ENCODE results near the gene RPA1. TPM values are rescaled to one million over a fixed set of nuclear protein-coding genes. Genes with fewer than 3 reads are reported as not detected.
"Not testable (repeated sequence)": the region's sequence is repeated elsewhere in the genome, so short reads cannot be mapped to it uniquely, and the experiment has no call there.

RPA1 gene
- total and polyA plus RNA-seq, 4 donors = 9.2 to 29.5 (median 11.9) TPM

- TF ChIP-seq REST (IDR thresholded peaks at IDR 0.05) (no peak), RAD21 (IDR thresholded peaks at IDR 0.05) (peak; percentile 14 to 43)
Measured at GRCh38 chr17:1852327-1852726, 22.5 kb downstream of the RPA1 start (continued).

DNA sequence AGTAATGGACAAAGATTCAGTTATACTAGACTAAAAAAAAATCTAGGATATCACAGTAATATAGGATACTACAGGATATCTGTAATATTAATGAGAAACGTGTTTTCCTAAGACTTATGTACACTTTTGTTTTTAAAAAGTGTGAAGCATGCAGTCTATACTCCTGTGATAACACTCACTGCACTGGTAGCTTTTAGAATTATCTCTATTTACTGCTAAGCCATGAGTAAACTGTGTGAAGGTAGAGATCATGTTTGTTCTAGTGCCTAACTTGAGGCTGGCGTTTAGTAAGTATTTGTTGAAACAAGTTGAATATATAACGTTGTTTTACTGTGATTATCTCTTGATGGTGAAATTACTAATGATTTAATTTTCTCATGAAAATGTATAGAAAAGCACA lies 23.9 kb downstream of the RPA1 start:
- TF ChIP-seq GABPA (IDR thresholded peaks at IDR 0.05 in 1 of 2, conservative IDR thresholded peaks at IDR 0.05 in 1 of 2) (no peak), EGR1 (IDR thresholded peaks at IDR 0.05; ENCODE audit: low read depth in 2 of 2) (no peak), REST (IDR thresholded peaks at IDR 0.05) (no peak), RAD21 (IDR thresholded peaks at IDR 0.05) (no peak), RXRA (IDR thresholded peaks at IDR 0.05) (no peak), HNF4A (conservative IDR thresholded peaks at IDR 0.05) (no peak), YY1 (IDR thresholded peaks at IDR 0.05) (no peak), JUND (IDR thresholded peaks at IDR 0.05) (no peak), CTCF (IDR thresholded peaks at IDR 0.05; ENCODE audit: low read depth, low read length, missing input control) (no peak), MAX (IDR thresholded peaks at IDR 0.05) (no peak), NR2F2 (IDR thresholded peaks at IDR 0.05) (no peak), HNF4G (IDR thresholded peaks at IDR 0.05) (no peak), SP1 (IDR thresholded peaks at IDR 0.05) (no peak), TAF1 (conservative IDR thresholded peaks at IDR 0.05) (no peak)
- TF ChIP-seq, protein P1, sequence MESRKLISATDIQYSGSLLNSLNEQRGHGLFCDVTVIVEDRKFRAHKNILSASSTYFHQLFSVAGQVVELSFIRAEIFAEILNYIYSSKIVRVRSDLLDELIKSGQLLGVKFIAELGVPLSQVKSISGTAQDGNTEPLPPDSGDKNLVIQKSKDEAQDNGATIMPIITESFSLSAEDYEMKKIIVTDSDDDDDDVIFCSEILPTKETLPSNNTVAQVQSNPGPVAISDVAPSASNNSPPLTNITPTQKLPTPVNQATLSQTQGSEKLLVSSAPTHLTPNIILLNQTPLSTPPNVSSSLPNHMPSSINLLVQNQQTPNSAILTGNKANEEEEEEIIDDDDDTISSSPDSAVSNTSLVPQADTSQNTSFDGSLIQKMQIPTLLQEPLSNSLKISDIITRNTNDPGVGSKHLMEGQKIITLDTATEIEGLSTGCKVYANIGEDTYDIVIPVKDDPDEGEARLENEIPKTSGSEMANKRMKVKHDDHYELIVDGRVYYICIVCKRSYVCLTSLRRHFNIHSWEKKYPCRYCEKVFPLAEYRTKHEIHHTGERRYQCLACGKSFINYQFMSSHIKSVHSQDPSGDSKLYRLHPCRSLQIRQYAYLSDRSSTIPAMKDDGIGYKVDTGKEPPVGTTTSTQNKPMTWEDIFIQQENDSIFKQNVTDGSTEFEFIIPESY (IDR thresholded peaks at IDR 0.05) = no peak
- H3K4me1 ChIP-seq (ENCODE audit: control insufficient read depth in 4 of 4, insufficient read depth in 4 of 4, low read length in 3 of 4) = peaks cover 0 to 8% (median under 1%) of the 10 kb centered on the region in 4 donors
- no peak overlapping the region for H3K4me3 ChIP-seq (ENCODE audit: low read depth in 1 of 3, low read length in 3 of 3)
- DNase-seq (ENCODE audit: low spot score) = no peak
- no peaks in the 10 kb centered on the region for H3K9me3 ChIP-seq (ENCODE audit: control insufficient read depth in 4 of 4, low read length in 3 of 4)
- H3K36me3 ChIP-seq (ENCODE audit: control insufficient read depth in 4 of 4, insufficient read depth in 3 of 4, low read depth in 1 of 4, low read length in 3 of 4) = peaks cover 0 to 18% (median 14%) of the 10 kb centered on the region in 4 donors
- WGBS = 54% methylated on average over 3 of the region's 3 CpGs
- no peak overlapping the region for H3K9ac ChIP-seq (ENCODE audit: low read depth in 1 of 2, low read length in 2 of 2)
- no peaks in the 10 kb centered on the region for H3K27me3 ChIP-seq (ENCODE audit: control insufficient read depth in 4 of 4, insufficient read depth in 4 of 4, low read length in 3 of 4)
- no peak overlapping the region for H3K27ac ChIP-seq (ENCODE audit: low read depth in 1 of 2, low read length in 2 of 2)

- H3K27ac ChIP-seq (ENCODE audit: low read depth in 1 of 2, low read length in 2 of 2); H3K4me3 ChIP-seq (ENCODE audit: low read depth in 1 of 3, low read length in 3 of 3); H3K9me3 ChIP-seq (ENCODE audit: control insufficient read depth in 4 of 4, low read length in 3 of 4); DNase-seq (ENCODE audit: low spot score); H3K9ac ChIP-seq (ENCODE audit: low read depth in 1 of 2, low read length in 2 of 2); H3K27me3 ChIP-seq (ENCODE audit: control insufficient read depth in 4 of 4, insufficient read depth in 4 of 4, low read length in 3 of 4); H3K4me1 ChIP-seq (ENCODE audit: control insufficient read depth in 4 of 4, insufficient read depth in 4 of 4, low read length in 3 of 4): not testable (repeated sequence)
- WGBS = 96% methylated on average over 8 of the region's 8 CpGs
- H3K36me3 ChIP-seq (ENCODE audit: control insufficient read depth in 4 of 4, insufficient read depth in 3 of 4, low read depth in 1 of 4, low read length in 3 of 4) = peaks cover 2 to 26% (median 20%) of the 10 kb centered on the region in 4 donors
Measured at GRCh38 chr17:1856462-1856861, 26.7 kb downstream of the RPA1 start.
